Endodermal cell (in vitro differentiated cells): ENCODE results near the gene PTPRT. TPM values are rescaled to one million over a fixed set of nuclear protein-coding genes. Genes with fewer than 3 reads are reported as not detected.

Experiments used
- DNase-seq: peaks from one replicate; pipeline ENCODE4 v3.0.0-alpha.2; 2017
- H3K27ac ChIP-seq: 2 replicates; pipeline ENCODE4 v1.5.1; 2013; ENCODE audit warnings: mild to moderate bottlenecking, low read depth, low read length, moderate library complexity
- H3K27me3 ChIP-seq: 2 replicates; pipeline ENCODE4 v1.6.1; 2013; ENCODE audit warnings: mild to moderate bottlenecking, low read length, moderate library complexity; ENCODE audit not compliant: insufficient read depth, control insufficient read depth, poor library complexity, severe bottlenecking
- H3K36me3 ChIP-seq: 2 replicates; pipeline ENCODE4 v1.7.0; 2013; ENCODE audit warnings: mild to moderate bottlenecking, low read length, moderate library complexity; ENCODE audit not compliant: control insufficient read depth, insufficient read depth
- H3K4me1 ChIP-seq: one replicate; pipeline ENCODE4 v1.7.0; 2013; ENCODE audit warnings: low read length; ENCODE audit not compliant: control insufficient read depth, insufficient read depth
- H3K4me3 ChIP-seq: 2 replicates; pipeline ENCODE4 v1.5.1; 2013; ENCODE audit warnings: mild to moderate bottlenecking, low read length, moderate library complexity
- H3K9ac ChIP-seq: 2 replicates; pipeline ENCODE4 v1.6.1; 2013; ENCODE audit warnings: mild to moderate bottlenecking, low read length, moderate library complexity; ENCODE audit not compliant: poor library complexity, severe bottlenecking; ENCODE audit errors: extremely low read depth
- H3K9me3 ChIP-seq: 2 replicates; pipeline ENCODE4 v1.6.1; 2013; ENCODE audit warnings: mild to moderate bottlenecking, low read length, moderate library complexity; ENCODE audit not compliant: control insufficient read depth
- H3K27ac Mint-ChIP-seq: 2 replicates; pipeline ENCODE4 v1.8.0; 2020; ENCODE audit warnings: mixed read lengths
- H3K27me3 Mint-ChIP-seq: 2 replicates; pipeline ENCODE4 v1.8.0; 2021; ENCODE audit warnings: mild to moderate bottlenecking, mixed read lengths; ENCODE audit not compliant: insufficient read depth
- H3K36me3 Mint-ChIP-seq: 2 replicates; pipeline ENCODE4 v1.8.0; 2020; ENCODE audit warnings: low read depth, mixed read lengths
- H3K4me1 Mint-ChIP-seq: 2 replicates; pipeline ENCODE4 v1.8.0; 2020; ENCODE audit warnings: mixed read lengths
- H3K4me3 Mint-ChIP-seq: 2 replicates; pipeline ENCODE4 v1.8.0; 2020; ENCODE audit warnings: mild to moderate bottlenecking, moderate library complexity, mixed read lengths
- H3K9me3 Mint-ChIP-seq: 2 replicates; pipeline ENCODE4 v1.8.0; 2020; ENCODE audit warnings: mild to moderate bottlenecking, mixed read lengths
- CTCF ChIP-seq: fragments of 200-600 bp; sonication (generic); conservative IDR thresholded peaks from 2 replicates; pipeline ENCODE4 v1.5.0; 2021; ENCODE audit warnings: antibody characterized with exemption, mild to moderate bottlenecking
- WGBS, 2 experiments: methylation state at CpG; one replicate each; pipeline versions ENCODE4 v1.1.5 to v1.1.7; 2013; ENCODE audit warnings: missing lambda C conversion rate in 2 of 2, mixed read lengths in 1 of 2; ENCODE audit not compliant: insufficient coverage in 1 of 2, insufficient read length in 1 of 2; 5-methylcytosine and 5-hydroxymethylcytosine counted together
- total RNA-seq, 2 donors: library from RNA; stranded (reverse); fragmentation: NEBNext Ultra II Directional in 1 of 2; extraction: Animal tissue kit (Norgen Biotek cat#: 25700) in 1 of 2; gene quantifications; 2 replicates in 1 of 2; 3 replicates in 1 of 2; pipeline ENCODE4 v1.2.1, GENCODE V29; 2021

PTPRT gene
- total RNA-seq, 2 donors from 2014 or later, result 2.3 to 2.7 TPM

- WGBS, 2 experiments, result 57 to 61% methylated on average over 1 to 2 of the region's 2 CpGs
- peaks cover 33% of the 10 kb centered on the region for H3K27me3 Mint-ChIP-seq
- no peaks in the 10 kb centered on the region for H3K36me3 Mint-ChIP-seq
- Histone ChIP-seq H3K27ac (no peak overlapping the region), H3K9ac (no peak overlapping the region), H3K4me1 (no peaks in the 10 kb centered on the region), H3K9me3 (peaks cover 4% of the 10 kb centered on the region), H3K4me3 (no peak overlapping the region), H3K27me3 (peaks cover 40% of the 10 kb centered on the region), H3K36me3 (no peaks in the 10 kb centered on the region)
- H3K9me3 Mint-ChIP-seq, result no peaks in the 10 kb centered on the region
- no peak for DNase-seq
- TF ChIP-seq CTCF, result no peak
- H3K4me1 Mint-ChIP-seq, result no peaks in the 10 kb centered on the region
- no peak overlapping the region for H3K27ac Mint-ChIP-seq
- H3K4me3 Mint-ChIP-seq, result no peak overlapping the region
Measured at GRCh38 chr20:42173440-42173839, 1016.3 kb downstream of the PTPRT start.

GRCh38 chr20:42164121-42164890 is 1025.4 kb downstream of the PTPRT start:
- Histone ChIP-seq H3K4me1 (no peaks in the 10 kb centered on the region), H3K9ac (no peak overlapping the region), H3K4me3 (no peak overlapping the region), H3K27me3 (peaks cover 14% of the 10 kb centered on the region), H3K36me3 (no peaks in the 10 kb centered on the region), H3K27ac (no peak overlapping the region), H3K9me3 (no peaks in the 10 kb centered on the region)
- Mint-ChIP-seq H3K27ac (no peak overlapping the region), H3K36me3 (no peaks in the 10 kb centered on the region), H3K9me3 (no peaks in the 10 kb centered on the region), H3K27me3 (peaks cover 24% of the 10 kb centered on the region), H3K4me1 (no peaks in the 10 kb centered on the region), H3K4me3 (no peak overlapping the region)
- TF ChIP-seq CTCF, result no peak
- WGBS, 2 experiments, result 79 to 85% methylated on average over 7 of the region's 7 CpGs
- DNase-seq, result no peak

GRCh38 chr20:42161228-42161829 is 1028.4 kb downstream of the PTPRT start:
- no peak overlapping the region for H3K4me3 ChIP-seq
- no peaks in the 10 kb centered on the region for H3K4me1 Mint-ChIP-seq
- H3K36me3 ChIP-seq, result no peaks in the 10 kb centered on the region
- H3K4me1 ChIP-seq, result no peaks in the 10 kb centered on the region
- no peaks in the 10 kb centered on the region for H3K36me3 Mint-ChIP-seq
- no peak overlapping the region for H3K27ac Mint-ChIP-seq
- H3K9me3 ChIP-seq, result no peaks in the 10 kb centered on the region
- H3K27me3 ChIP-seq, result no peaks in the 10 kb centered on the region
- peak; percentile 62 for TF ChIP-seq CTCF
- H3K4me3 Mint-ChIP-seq, result no peak overlapping the region
- H3K27ac ChIP-seq, result no peak overlapping the region
- no peaks in the 10 kb centered on the region for H3K9me3 Mint-ChIP-seq
- peak; percentile 65 for DNase-seq
- H3K9ac ChIP-seq, result no peak overlapping the region
- peaks cover 3% of the 10 kb centered on the region for H3K27me3 Mint-ChIP-seq
- 84 to 94% methylated on average over 10 to 14 of the region's 14 CpGs for WGBS, 2 experiments
